ENCODE results near the gene FMOD.

Gene FMOD

DNA sequence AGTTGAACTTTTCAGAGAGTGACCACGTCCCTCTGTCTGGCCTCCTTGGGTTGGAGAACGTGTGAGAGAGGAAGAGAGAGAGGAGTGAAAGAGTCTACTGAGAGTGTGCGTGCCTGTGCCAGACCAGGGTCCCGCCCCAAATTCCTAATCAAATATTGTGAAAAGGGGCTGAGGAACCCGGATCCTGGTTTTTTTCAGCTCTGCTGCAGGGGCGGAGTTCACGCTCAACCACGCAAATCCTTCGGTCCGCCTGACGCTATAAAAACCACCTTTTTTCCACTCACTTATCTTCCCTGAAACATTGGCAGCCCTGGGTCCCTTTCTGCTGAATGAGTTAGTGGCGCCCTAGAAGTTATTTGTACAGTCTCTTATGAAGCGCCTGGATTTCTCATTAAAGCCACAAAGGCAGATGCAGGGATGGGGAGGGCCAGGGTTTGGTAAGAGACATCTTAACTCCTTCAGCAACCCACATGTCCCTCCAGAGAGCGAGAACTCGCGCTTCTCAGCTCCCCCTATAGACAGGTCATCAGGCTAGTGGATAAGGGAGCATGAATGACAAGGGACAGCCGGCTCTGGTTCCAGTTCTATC lies at the start of gene FMOD:
FMOD (minus strand) TSS at position 86 of the 589 bp plus-strand sequence. CDS start 2,852 bp downstream, outside the sequence.
- Histone ChIP-seq H3K4me3 (ENCODE audit: low read depth in 1 of 2, low read length in 2 of 2) (peak within 1 kb of the TSS; percentile 23 to 37), H3K4me1 (ENCODE audit: control insufficient read depth in 1 of 2, insufficient read depth in 2 of 2, low read length in 2 of 2) (peaks cover 0 to 19% of the 10 kb centered on the region in 2 donors)

DNA sequence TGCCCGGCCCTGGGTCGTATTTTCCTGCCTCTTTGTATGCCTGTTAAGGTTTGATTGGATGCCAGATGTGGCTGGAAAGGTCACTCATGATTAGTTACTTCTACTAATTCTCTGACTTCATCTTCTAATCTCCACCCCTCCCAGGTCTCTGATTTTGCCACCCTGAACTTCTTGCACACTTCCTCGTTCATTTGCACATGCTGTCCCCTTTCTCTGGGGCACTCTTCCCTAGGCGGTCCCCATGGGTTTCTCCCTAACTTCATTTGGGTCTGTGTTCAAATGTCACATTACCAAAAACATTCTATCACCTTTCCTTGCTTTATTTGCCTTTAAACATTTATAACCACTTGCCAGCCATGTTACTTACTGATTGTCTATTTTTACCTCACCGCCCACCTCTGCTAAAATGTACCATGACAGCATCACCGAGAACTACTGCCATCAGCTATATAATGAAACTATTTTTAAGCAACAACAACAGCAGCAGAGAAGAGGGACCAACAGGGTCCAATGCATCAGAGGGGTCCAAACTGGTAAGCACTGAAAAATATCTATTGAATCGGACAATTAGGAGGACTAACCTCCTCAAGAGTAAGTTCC lies 45.8 kb upstream of the FMOD start:
- Histone ChIP-seq H3K4me3 (ENCODE audit: low read depth in 1 of 2, low read length in 2 of 2) (no peak overlapping the region), H3K9ac (ENCODE audit: low read depth in 1 of 2, low read length in 2 of 2) (no peak overlapping the region), H3K36me3 (ENCODE audit: control insufficient read depth in 1 of 2, insufficient read depth in 2 of 2, low read length in 2 of 2) (no peaks in the 10 kb centered on the region), H3K27me3 (ENCODE audit: control insufficient read depth in 1 of 2, insufficient read depth in 2 of 2, low read length in 2 of 2) (no peaks in the 10 kb centered on the region), H3K27ac (ENCODE audit: low read depth, low read length) (no peak overlapping the region), H3K9me3 (ENCODE audit: control insufficient read depth in 1 of 2, low read length in 2 of 2) (no peaks in the 10 kb centered on the region), H3K4me1 (ENCODE audit: control insufficient read depth in 1 of 2, insufficient read depth in 2 of 2, low read length in 2 of 2) (no peaks in the 10 kb centered on the region)

More for the DNA sequence above, at the start of gene FMOD:
- no peak within 1 kb of the TSS for H3K27ac ChIP-seq (ENCODE audit: low read depth, low read length)
- H3K36me3 ChIP-seq (ENCODE audit: control insufficient read depth in 1 of 2, insufficient read depth in 2 of 2, low read length in 2 of 2) = no peaks in the 10 kb centered on the region
- H3K9ac ChIP-seq (ENCODE audit: low read depth in 1 of 2, low read length in 2 of 2) = peak within 1 kb of the TSS in 1 of 2 donors; percentile 40
- H3K27me3 ChIP-seq (ENCODE audit: control insufficient read depth in 1 of 2, insufficient read depth in 2 of 2, low read length in 2 of 2) = no peaks in the 10 kb centered on the region
- no peaks in the 10 kb centered on the region for H3K9me3 ChIP-seq (ENCODE audit: control insufficient read depth in 1 of 2, low read length in 2 of 2)

DNA sequence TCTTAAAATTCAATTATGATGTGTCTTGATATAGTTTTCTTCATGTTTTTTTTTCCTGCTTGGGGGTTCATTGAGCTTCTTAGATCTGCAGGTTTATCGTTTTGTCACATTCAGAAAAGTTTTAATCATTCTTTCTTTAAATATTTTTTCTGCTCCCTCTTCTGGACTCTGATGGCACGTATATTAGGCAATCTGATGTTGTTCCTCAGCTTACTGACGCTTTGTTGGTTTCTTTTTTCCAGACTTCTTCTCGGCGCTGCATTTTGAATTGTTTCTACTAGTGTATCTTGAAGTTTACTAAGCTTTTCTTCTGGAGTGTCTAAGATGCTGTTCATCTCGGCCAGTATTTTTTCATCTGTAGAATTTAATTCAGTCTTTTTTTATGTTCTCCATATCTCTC lies 44.8 kb upstream of the FMOD start:
- Histone ChIP-seq H3K9ac (ENCODE audit: low read depth in 1 of 2, low read length in 2 of 2) (no peak overlapping the region), H3K9me3 (ENCODE audit: control insufficient read depth in 1 of 2, low read length in 2 of 2) (no peaks in the 10 kb centered on the region), H3K36me3 (ENCODE audit: control insufficient read depth in 1 of 2, insufficient read depth in 2 of 2, low read length in 2 of 2) (no peaks in the 10 kb centered on the region), H3K27ac (ENCODE audit: low read depth, low read length) (no peak overlapping the region), H3K4me3 (ENCODE audit: low read depth in 1 of 2, low read length in 2 of 2) (no peak overlapping the region), H3K4me1 (ENCODE audit: control insufficient read depth in 1 of 2, insufficient read depth in 2 of 2, low read length in 2 of 2) (no peaks in the 10 kb centered on the region), H3K27me3 (ENCODE audit: control insufficient read depth in 1 of 2, insufficient read depth in 2 of 2, low read length in 2 of 2) (no peaks in the 10 kb centered on the region)

DNA sequence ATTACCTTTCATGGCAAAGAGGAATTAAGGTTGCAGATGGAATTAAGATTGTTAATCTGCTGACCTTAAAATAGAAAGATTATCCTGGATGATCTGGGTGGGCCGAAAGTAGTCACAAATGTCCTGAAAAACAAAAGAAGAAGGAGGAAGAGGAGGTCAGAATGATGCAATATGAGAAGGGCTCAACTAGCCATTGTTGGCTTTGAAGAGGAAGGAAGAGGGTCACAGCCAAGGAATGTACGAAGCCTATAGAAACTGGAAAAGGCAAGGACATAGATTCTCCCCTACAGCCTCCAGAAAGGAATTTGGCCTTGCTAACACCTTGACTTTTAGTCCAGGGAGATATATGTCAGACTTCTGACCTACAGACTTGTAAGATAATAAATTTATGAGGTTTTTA lies 39.4 kb upstream of the FMOD start:
- Histone ChIP-seq H3K9me3 (ENCODE audit: control insufficient read depth in 1 of 2, low read length in 2 of 2) (no peaks in the 10 kb centered on the region), H3K27me3 (ENCODE audit: control insufficient read depth in 1 of 2, insufficient read depth in 2 of 2, low read length in 2 of 2) (no peaks in the 10 kb centered on the region), H3K4me3 (ENCODE audit: low read depth in 1 of 2, low read length in 2 of 2) (no peak overlapping the region), H3K9ac (ENCODE audit: low read depth in 1 of 2, low read length in 2 of 2) (no peak overlapping the region), H3K36me3 (ENCODE audit: control insufficient read depth in 1 of 2, insufficient read depth in 2 of 2, low read length in 2 of 2) (no peaks in the 10 kb centered on the region), H3K27ac (ENCODE audit: low read depth, low read length) (no peak overlapping the region), H3K4me1 (ENCODE audit: control insufficient read depth in 1 of 2, insufficient read depth in 2 of 2, low read length in 2 of 2) (no peaks in the 10 kb centered on the region)

DNA sequence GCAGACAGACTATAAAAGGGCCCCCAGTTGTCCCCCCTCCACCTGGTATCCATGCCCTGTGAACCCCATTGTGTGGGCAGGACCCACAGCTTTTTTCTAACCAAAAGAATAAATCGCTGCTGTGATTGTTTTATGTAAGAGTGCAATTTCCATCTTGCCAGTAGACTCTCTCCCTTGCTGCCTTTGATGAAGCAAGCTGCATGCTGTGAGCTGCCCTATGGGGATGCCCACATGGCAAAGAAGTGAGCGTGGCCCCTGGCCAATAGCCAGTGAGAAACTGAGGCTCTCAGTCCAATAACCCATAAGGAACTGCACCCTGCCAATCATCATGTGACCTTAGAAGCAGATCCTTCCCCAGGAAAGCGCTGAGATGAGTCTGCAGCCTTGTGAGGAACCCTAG lies 37.8 kb upstream of the FMOD start:
- Histone ChIP-seq H3K9ac (ENCODE audit: low read depth in 1 of 2, low read length in 2 of 2) (no peak overlapping the region), H3K4me1 (ENCODE audit: control insufficient read depth in 1 of 2, insufficient read depth in 2 of 2, low read length in 2 of 2) (no peaks in the 10 kb centered on the region), H3K27ac (ENCODE audit: low read depth, low read length) (no peak overlapping the region), H3K36me3 (ENCODE audit: control insufficient read depth in 1 of 2, insufficient read depth in 2 of 2, low read length in 2 of 2) (no peaks in the 10 kb centered on the region), H3K9me3 (ENCODE audit: control insufficient read depth in 1 of 2, low read length in 2 of 2) (no peaks in the 10 kb centered on the region), H3K27me3 (ENCODE audit: control insufficient read depth in 1 of 2, insufficient read depth in 2 of 2, low read length in 2 of 2) (no peaks in the 10 kb centered on the region), H3K4me3 (ENCODE audit: low read depth in 1 of 2, low read length in 2 of 2) (no peak overlapping the region)

DNA sequence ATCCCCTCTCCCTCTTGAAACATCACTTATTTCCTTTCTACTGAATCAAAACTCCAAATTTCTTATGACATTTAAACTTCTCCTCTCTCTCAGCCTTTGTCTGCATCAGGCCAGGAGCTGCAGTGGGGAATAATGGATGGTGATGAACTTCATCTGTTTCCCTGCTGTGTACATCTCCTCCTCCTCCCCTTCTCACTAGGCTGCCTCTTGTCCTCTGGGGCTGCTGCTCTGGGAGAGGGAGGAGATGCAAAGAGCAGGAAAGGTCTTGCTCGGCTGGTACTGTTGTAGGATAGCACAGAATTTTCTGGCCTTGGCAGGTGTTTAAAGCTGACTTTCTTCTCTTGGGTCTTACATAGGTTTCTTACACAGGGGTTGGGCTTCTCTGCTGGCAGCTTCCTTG lies 31.1 kb upstream of the FMOD start:
- Histone ChIP-seq H3K36me3 (ENCODE audit: control insufficient read depth in 1 of 2, insufficient read depth in 2 of 2, low read length in 2 of 2) (no peaks in the 10 kb centered on the region), H3K27ac (ENCODE audit: low read depth, low read length) (no peak overlapping the region), H3K9me3 (ENCODE audit: control insufficient read depth in 1 of 2, low read length in 2 of 2) (no peaks in the 10 kb centered on the region), H3K4me3 (ENCODE audit: low read depth in 1 of 2, low read length in 2 of 2) (no peak overlapping the region), H3K27me3 (ENCODE audit: control insufficient read depth in 1 of 2, insufficient read depth in 2 of 2, low read length in 2 of 2) (no peaks in the 10 kb centered on the region), H3K9ac (ENCODE audit: low read depth in 1 of 2, low read length in 2 of 2) (no peak overlapping the region), H3K4me1 (ENCODE audit: control insufficient read depth in 1 of 2, insufficient read depth in 2 of 2, low read length in 2 of 2) (no peaks in the 10 kb centered on the region)

DNA sequence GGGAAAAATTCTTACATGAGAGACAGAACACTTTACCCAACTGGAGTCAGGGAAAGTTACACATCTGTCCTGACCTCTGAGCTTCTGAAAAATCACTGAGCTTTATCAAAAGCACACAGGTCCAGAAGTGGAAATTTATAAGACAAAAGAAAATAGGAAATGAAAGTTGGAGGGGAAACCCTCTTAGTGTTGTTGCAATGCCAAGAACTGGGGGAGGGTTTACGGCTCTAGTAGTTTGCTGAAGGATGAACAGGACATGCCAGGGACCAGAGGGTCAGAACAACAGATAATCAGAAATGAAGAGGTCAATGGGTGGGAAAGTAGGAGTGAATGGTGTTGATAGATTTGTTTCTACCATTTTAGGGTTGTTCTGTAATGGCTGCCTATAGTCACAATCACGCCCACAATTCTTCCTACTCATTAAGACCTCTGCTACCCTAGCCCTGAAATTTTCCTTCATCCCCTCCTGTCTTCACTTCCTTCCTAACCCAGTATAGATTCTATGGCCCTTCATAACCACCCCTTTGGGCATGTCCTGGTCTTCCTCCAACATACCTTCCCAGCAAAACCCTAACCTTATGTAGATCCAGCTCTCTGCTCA lies 30.3 kb upstream of the FMOD start:
- Histone ChIP-seq H3K9ac (ENCODE audit: low read depth in 1 of 2, low read length in 2 of 2) (no peak overlapping the region), H3K36me3 (ENCODE audit: control insufficient read depth in 1 of 2, insufficient read depth in 2 of 2, low read length in 2 of 2) (no peaks in the 10 kb centered on the region), H3K27ac (ENCODE audit: low read depth, low read length) (no peak overlapping the region), H3K4me3 (ENCODE audit: low read depth in 1 of 2, low read length in 2 of 2) (no peak overlapping the region), H3K27me3 (ENCODE audit: control insufficient read depth in 1 of 2, insufficient read depth in 2 of 2, low read length in 2 of 2) (no peaks in the 10 kb centered on the region), H3K9me3 (ENCODE audit: control insufficient read depth in 1 of 2, low read length in 2 of 2) (no peaks in the 10 kb centered on the region), H3K4me1 (ENCODE audit: control insufficient read depth in 1 of 2, insufficient read depth in 2 of 2, low read length in 2 of 2) (no peaks in the 10 kb centered on the region)

DNA sequence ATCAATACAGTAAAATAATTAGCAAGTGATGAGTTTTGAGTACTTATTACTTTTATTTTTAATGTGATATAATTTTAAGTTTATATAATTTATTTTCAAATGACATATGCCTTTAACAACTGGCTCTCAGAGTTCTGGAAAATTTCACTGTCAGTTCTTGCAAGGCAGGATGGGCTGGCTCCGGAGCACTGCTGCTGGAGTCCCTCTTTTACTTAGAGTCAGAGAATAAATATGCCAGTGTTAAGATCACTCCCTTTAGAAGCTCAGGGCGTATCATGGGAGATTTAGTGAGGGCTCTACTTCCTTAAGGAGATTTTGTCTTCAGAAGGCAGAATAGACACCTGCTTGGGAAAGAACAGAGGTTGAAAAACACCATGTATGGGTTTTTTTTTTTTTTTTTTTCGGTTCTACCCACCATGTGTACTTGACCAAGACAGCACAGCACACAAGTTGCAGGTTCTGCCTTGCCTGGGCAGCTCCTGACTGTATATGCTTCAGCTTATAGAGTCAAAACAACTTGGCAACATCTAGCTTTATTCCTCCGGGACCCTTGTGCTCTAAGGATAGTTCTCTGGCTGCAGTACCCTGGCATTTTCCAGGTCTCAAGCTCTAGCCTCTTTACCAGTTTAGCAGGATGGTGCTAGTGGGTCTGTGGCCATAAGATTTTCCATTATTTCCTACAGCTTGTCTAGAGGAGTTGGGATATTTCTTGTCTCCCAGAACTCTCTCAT lies 29.7 kb upstream of the FMOD start:
- H3K4me3 ChIP-seq (ENCODE audit: low read depth in 1 of 2, low read length in 2 of 2) = no peak overlapping the region
- H3K36me3 ChIP-seq (ENCODE audit: control insufficient read depth in 1 of 2, insufficient read depth in 2 of 2, low read length in 2 of 2) = no peaks in the 10 kb centered on the region
- no peak overlapping the region for H3K9ac ChIP-seq (ENCODE audit: low read depth in 1 of 2, low read length in 2 of 2)
- H3K27ac ChIP-seq (ENCODE audit: low read depth, low read length) = no peak overlapping the region
- no peaks in the 10 kb centered on the region for H3K4me1 ChIP-seq (ENCODE audit: control insufficient read depth in 1 of 2, insufficient read depth in 2 of 2, low read length in 2 of 2)
- no peaks in the 10 kb centered on the region for H3K9me3 ChIP-seq (ENCODE audit: control insufficient read depth in 1 of 2, low read length in 2 of 2)
- no peaks in the 10 kb centered on the region for H3K27me3 ChIP-seq (ENCODE audit: control insufficient read depth in 1 of 2, insufficient read depth in 2 of 2, low read length in 2 of 2)

DNA sequence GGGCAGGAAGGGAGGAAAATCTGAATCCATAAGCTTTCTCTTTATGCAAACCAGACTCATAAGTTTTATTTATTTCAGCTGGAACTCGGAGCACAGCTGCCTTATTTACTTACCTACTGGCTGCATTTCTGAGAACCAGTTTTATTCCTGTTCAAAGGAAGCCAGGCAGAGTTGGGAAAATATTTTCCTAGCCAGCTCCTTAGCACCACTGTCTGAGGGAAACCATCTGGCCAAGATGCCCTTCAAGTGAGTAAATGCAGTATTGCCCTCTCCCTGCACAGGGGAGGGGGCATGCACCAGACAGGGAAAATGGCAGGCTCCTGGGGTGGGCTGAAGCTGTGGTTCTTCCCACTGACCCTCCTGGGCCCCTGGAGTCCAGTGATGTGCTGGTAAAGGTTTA lies 28.9 kb upstream of the FMOD start:
- Histone ChIP-seq H3K4me3 (ENCODE audit: low read depth in 1 of 2, low read length in 2 of 2) (no peak overlapping the region), H3K27ac (ENCODE audit: low read depth, low read length) (no peak overlapping the region), H3K9ac (ENCODE audit: low read depth in 1 of 2, low read length in 2 of 2) (no peak overlapping the region), H3K4me1 (ENCODE audit: control insufficient read depth in 1 of 2, insufficient read depth in 2 of 2, low read length in 2 of 2) (no peaks in the 10 kb centered on the region), H3K9me3 (ENCODE audit: control insufficient read depth in 1 of 2, low read length in 2 of 2) (no peaks in the 10 kb centered on the region), H3K36me3 (ENCODE audit: control insufficient read depth in 1 of 2, insufficient read depth in 2 of 2, low read length in 2 of 2) (no peaks in the 10 kb centered on the region), H3K27me3 (ENCODE audit: control insufficient read depth in 1 of 2, insufficient read depth in 2 of 2, low read length in 2 of 2) (no peaks in the 10 kb centered on the region)

DNA sequence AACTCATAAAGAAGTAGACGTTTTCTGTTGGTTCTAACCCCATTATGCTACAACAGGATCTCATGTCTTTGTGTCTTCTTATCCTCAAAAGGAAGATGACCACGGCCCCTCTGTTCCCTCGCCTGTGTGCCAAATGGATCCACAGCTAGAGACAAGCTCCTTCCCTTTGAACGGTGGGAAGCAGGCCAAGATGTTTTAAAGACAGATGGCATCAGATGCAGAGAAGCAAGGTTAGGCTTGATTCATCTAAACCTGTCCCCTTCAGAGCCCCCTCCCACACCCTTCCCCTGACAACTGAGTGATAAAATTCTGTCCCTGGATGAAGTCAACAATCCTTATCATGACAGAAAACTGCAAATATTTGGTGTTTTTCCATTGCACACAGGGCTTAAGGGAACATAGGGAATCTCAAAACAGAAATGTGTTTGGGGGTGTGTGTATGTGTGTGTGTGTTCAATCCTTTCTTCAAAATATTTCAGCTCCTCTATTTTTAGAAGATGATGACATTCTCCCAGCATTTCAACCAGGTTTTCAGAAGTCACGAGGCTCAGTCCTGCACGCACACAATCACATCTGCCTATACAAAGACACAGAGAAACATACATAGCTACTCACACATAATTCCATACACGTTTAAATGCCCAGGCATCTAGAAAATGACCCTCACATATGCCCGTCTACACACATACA lies 27.8 kb upstream of the FMOD start:
- no peaks in the 10 kb centered on the region for H3K27me3 ChIP-seq (ENCODE audit: control insufficient read depth in 1 of 2, insufficient read depth in 2 of 2, low read length in 2 of 2)
- H3K9ac ChIP-seq (ENCODE audit: low read depth in 1 of 2, low read length in 2 of 2) = no peak overlapping the region
- no peak overlapping the region for H3K4me3 ChIP-seq (ENCODE audit: low read depth in 1 of 2, low read length in 2 of 2)
- no peaks in the 10 kb centered on the region for H3K36me3 ChIP-seq (ENCODE audit: control insufficient read depth in 1 of 2, insufficient read depth in 2 of 2, low read length in 2 of 2)
- no peaks in the 10 kb centered on the region for H3K4me1 ChIP-seq (ENCODE audit: control insufficient read depth in 1 of 2, insufficient read depth in 2 of 2, low read length in 2 of 2)
- H3K9me3 ChIP-seq (ENCODE audit: control insufficient read depth in 1 of 2, low read length in 2 of 2) = no peaks in the 10 kb centered on the region
- no peak overlapping the region for H3K27ac ChIP-seq (ENCODE audit: low read depth, low read length)

Measured in duodenal mucosa (tissue), 2 donors.